OCI-LY1 (cell line): Measurements from ENCODE around the gene MICAL2.

ENCODE experiments used
- EZH2 ChIP-seq: fragments of 200-600 bp; sonication (generic), shearing (Covaris generic); IDR thresholded peaks from 2 replicates; pipeline ENCODE4 v1.8.0; 2017; ENCODE audit warnings: borderline replicate concordance, mixed run types, mild to moderate bottlenecking, antibody characterized with exemption, low read length, moderate library complexity, mixed read lengths
- TF ChIP-seq, protein P1 (sequence below): fragments of 200-600 bp; sonication (generic), shearing (Covaris generic); IDR thresholded peaks from 2 replicates; pipeline ENCODE4 v1.5.1; 2017; ENCODE audit warnings: mild to moderate bottlenecking, antibody characterized with exemption, low read length, moderate library complexity, mixed read lengths

DNA sequence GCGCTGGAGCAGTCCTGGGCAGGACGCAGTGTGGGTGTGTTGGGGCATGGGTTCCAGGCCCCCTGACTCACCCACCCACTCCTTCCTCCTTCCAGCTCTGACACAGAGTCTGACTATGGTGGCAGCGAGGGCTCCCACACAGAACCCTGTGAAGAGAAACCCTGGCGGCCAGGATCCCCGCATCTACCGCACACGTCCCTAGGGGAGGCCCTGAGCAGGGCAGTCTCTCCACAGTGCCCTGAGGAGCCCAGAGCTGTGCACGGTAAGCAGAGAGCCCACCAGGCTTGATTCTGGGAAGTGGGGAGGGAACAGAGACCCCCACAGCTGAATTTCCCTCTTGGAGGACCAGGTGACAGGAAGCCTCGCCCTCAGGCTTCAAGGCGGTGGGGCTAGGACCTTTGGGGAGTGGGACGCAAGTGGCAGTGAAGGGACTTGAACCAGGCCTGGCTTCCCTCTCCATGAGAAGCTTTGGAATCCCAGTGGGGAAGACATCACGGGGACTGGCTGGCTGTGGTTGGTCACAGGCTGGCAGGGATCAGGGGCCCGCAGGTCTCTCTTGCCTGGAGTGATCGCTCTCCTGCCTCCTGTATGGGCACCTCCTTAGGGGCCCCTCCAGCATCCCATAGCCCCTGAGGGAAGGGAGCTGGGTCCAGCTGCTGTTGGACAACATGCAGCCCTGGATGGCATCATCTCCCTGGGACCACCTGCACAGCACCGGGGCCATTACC, 170.6 kb downstream of the MICAL2 start:
- TF ChIP-seq, protein P1, sequence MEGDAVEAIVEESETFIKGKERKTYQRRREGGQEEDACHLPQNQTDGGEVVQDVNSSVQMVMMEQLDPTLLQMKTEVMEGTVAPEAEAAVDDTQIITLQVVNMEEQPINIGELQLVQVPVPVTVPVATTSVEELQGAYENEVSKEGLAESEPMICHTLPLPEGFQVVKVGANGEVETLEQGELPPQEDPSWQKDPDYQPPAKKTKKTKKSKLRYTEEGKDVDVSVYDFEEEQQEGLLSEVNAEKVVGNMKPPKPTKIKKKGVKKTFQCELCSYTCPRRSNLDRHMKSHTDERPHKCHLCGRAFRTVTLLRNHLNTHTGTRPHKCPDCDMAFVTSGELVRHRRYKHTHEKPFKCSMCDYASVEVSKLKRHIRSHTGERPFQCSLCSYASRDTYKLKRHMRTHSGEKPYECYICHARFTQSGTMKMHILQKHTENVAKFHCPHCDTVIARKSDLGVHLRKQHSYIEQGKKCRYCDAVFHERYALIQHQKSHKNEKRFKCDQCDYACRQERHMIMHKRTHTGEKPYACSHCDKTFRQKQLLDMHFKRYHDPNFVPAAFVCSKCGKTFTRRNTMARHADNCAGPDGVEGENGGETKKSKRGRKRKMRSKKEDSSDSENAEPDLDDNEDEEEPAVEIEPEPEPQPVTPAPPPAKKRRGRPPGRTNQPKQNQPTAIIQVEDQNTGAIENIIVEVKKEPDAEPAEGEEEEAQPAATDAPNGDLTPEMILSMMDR: no peak
- no peak for TF ChIP-seq EZH2
